H1 (cell line): Measurements from ENCODE around the gene TTC33. TPM values are rescaled to one million over a fixed set of nuclear protein-coding genes. Genes with fewer than 3 reads are reported as not detected.

Experiments used
- CTCF ChIA-PET: fragments of 300-600 bp; sonication (Branson Sonifier 250); formaldehyde crosslinking; loops from one replicate; lab custom pipeline; 2021; ENCODE audit not compliant: partially characterized antibody; lab: Charles Lee
- POLR2A ChIA-PET: fragments of 300-600 bp; sonication (Branson Sonifier 250); formaldehyde crosslinking; loops from one replicate; lab custom pipeline; 2021; ENCODE audit warnings: inconsistent platforms; ENCODE audit not compliant: partially characterized antibody; lab: Charles Lee
- DNase-seq, 2 experiments: peaks; one replicate each; pipeline versions ENCODE4 v3.0.0 to v3.0.0-alpha.2; 2010 to 2022; ENCODE audit warnings: low spot score in 2 of 2, low read depth in 1 of 2, mixed read lengths in 1 of 2
- FAIRE-seq: peaks from 2 replicates; lab custom pipeline; 2011; peaks lifted over from hg19 to GRCh38; lab: Jason Lieb, UNC
- H2AFZ ChIP-seq: 2 replicates; pipeline ENCODE4 v1.8.1; 2012; ENCODE audit warnings: low read length, inconsistent platforms
- H2AK5ac ChIP-seq: 2 replicates; pipeline ENCODE4 v1.6.1; 2013; ENCODE audit warnings: low read depth, low read length
- H2BK120ac ChIP-seq: replicated peaks from 2 replicates; pipeline ENCODE3; 2013; ENCODE audit warnings: low read depth, low read length, inconsistent platforms
- H2BK12ac ChIP-seq: 2 replicates; pipeline ENCODE4 v1.6.1; 2013; ENCODE audit warnings: low read depth, low read length
- H2BK15ac ChIP-seq: 2 replicates; pipeline ENCODE4 v1.6.1; 2013; ENCODE audit warnings: low read length
- H2BK20ac ChIP-seq: 2 replicates; pipeline ENCODE4 v1.6.1; 2013; ENCODE audit warnings: low read length
- H2BK5ac ChIP-seq: 2 replicates; pipeline ENCODE4 v1.6.1; 2013; ENCODE audit warnings: low read depth, low read length
- H3K14ac ChIP-seq: 2 replicates; pipeline ENCODE4 v1.6.1; 2013; ENCODE audit warnings: inconsistent platforms; ENCODE audit not compliant: insufficient read length
- H3K18ac ChIP-seq: 2 replicates; pipeline ENCODE4 v1.6.1; 2013; ENCODE audit warnings: low read length; ENCODE audit errors: extremely low read depth
- H3K23ac ChIP-seq: 2 replicates; pipeline ENCODE4 v1.6.1; 2013; ENCODE audit warnings: inconsistent platforms; ENCODE audit not compliant: insufficient read length
- H3K23me2 ChIP-seq: 2 replicates; pipeline ENCODE4 v1.6.1; 2013; ENCODE audit warnings: low read depth, low read length
- H3K27ac ChIP-seq: 2 replicates; pipeline ENCODE4 v1.6.1; 2011; ENCODE audit warnings: low read depth, low read length, inconsistent platforms
- H3K27me3 ChIP-seq, 4 experiments: replicated peaks in 1 of 4; 1 replicate in 1 of 4; 2 replicates in 3 of 4; pipeline versions ENCODE4 v1.6.1 to v1.8.1; 2011 to 2013; ENCODE audit warnings: low read length in 3 of 4, mild to moderate bottlenecking in 3 of 4, inconsistent platforms in 2 of 4, mixed read lengths in 2 of 4, moderate library complexity in 1 of 4; ENCODE audit not compliant: control insufficient read depth in 3 of 4, insufficient read depth in 3 of 4; ENCODE audit errors: extremely low read depth in 1 of 4
- H3K36me3 ChIP-seq, 4 experiments: 2 replicates each; pipeline versions ENCODE4 v1.6.1 to v1.8.1; 2011 to 2013; ENCODE audit warnings: mild to moderate bottlenecking in 4 of 4, low read length in 3 of 4, moderate library complexity in 2 of 4, control low read depth in 1 of 4, inconsistent platforms in 1 of 4; ENCODE audit not compliant: insufficient read depth in 4 of 4, control insufficient read depth in 2 of 4
- H3K4ac ChIP-seq: replicated peaks from 2 replicates; pipeline ENCODE3; 2013; ENCODE audit warnings: low read length, low read depth, mixed read lengths, inconsistent platforms; ENCODE audit not compliant: insufficient read length
- H3K4me1 ChIP-seq, 4 experiments: replicated peaks in 1 of 4; 1 replicate in 1 of 4; 2 replicates in 3 of 4; pipeline versions ENCODE4 v1.6.1 to v1.8.1; 2011 to 2013; ENCODE audit warnings: low read length in 3 of 4, inconsistent platforms in 2 of 4, mixed read lengths in 1 of 4; ENCODE audit not compliant: insufficient read depth in 4 of 4, control insufficient read depth in 3 of 4
- H3K4me2 ChIP-seq, 2 experiments: 2 replicates each; pipeline versions ENCODE4 v1.6.1 to v1.8.1; 2011 to 2013; ENCODE audit warnings: low read depth in 2 of 2, low read length in 2 of 2, control low read depth in 1 of 2, inconsistent platforms in 1 of 2, mild to moderate bottlenecking in 1 of 2; ENCODE audit not compliant: insufficient read depth in 1 of 2
- H3K4me3 ChIP-seq, 4 experiments: fragments of 200-600, 300-600 bp in 1 of 4; sonication (generic), shearing (Covaris generic), sonication (Bioruptor Twin) in 1 of 4; 2 replicates each; pipeline versions ENCODE4 v1.5.1 to v1.8.1; 2011 to 2016; ENCODE audit warnings: low read length in 4 of 4, low read depth in 3 of 4, control low read depth in 2 of 4, inconsistent platforms in 2 of 4, mild to moderate bottlenecking in 2 of 4, mixed read lengths in 1 of 4, moderate library complexity in 1 of 4; ENCODE audit not compliant: insufficient read depth in 2 of 4; ENCODE audit errors: extremely low read depth in 1 of 4
- H3K56ac ChIP-seq: replicated peaks from 2 replicates; pipeline ENCODE3; 2013; ENCODE audit warnings: low read depth, mild to moderate bottlenecking, mixed read lengths, low read length, inconsistent platforms; ENCODE audit not compliant: insufficient read length
- H3K79me1 ChIP-seq: 2 replicates; pipeline ENCODE4 v1.6.1; 2013; ENCODE audit warnings: low read depth, low read length, control low read depth
- H3K79me2 ChIP-seq, 2 experiments: 2 replicates each; pipeline versions ENCODE4 v1.6.1 to v1.8.1; 2012 to 2013; ENCODE audit warnings: low read length in 2 of 2, mild to moderate bottlenecking in 2 of 2, inconsistent platforms in 1 of 2; ENCODE audit not compliant: insufficient read depth in 2 of 2, control insufficient read depth in 1 of 2
- H3K9ac ChIP-seq, 4 experiments: replicated peaks in 1 of 4; 1 replicate in 1 of 4; 2 replicates in 3 of 4; pipeline versions ENCODE4 v1.6.1 to v1.8.1; 2011 to 2013; ENCODE audit warnings: low read depth in 3 of 4, low read length in 3 of 4, control low read depth in 2 of 4, mild to moderate bottlenecking in 2 of 4, moderate library complexity in 2 of 4, inconsistent platforms in 1 of 4; ENCODE audit errors: extremely low read depth in 1 of 4
- H3K9me3 ChIP-seq, 2 experiments: 2 replicates each; pipeline versions ENCODE4 v1.6.1 to v1.8.1; 2012 to 2013; ENCODE audit warnings: mild to moderate bottlenecking in 2 of 2, moderate library complexity in 2 of 2, control low read depth in 1 of 2, inconsistent platforms in 1 of 2, low read depth in 1 of 2, low read length in 1 of 2, mixed read lengths in 1 of 2; ENCODE audit not compliant: insufficient read depth in 2 of 2
- H4K20me1 ChIP-seq, 2 experiments: replicated peaks in 1 of 2; 2 replicates each; pipeline versions ENCODE3 to v1.8.1; 2011 to 2013; ENCODE audit warnings: inconsistent platforms in 2 of 2, low read length in 2 of 2, mild to moderate bottlenecking in 1 of 2; ENCODE audit not compliant: insufficient read depth in 2 of 2, control insufficient read depth in 1 of 2
- H4K5ac ChIP-seq: 2 replicates; pipeline ENCODE4 v1.6.1; 2013; ENCODE audit warnings: low read length, low read depth, mixed read lengths, inconsistent platforms; ENCODE audit not compliant: insufficient read length
- H4K8ac ChIP-seq: 2 replicates; pipeline ENCODE4 v1.8.0; 2013; ENCODE audit warnings: mild to moderate bottlenecking, moderate library complexity, low read length, inconsistent platforms; ENCODE audit not compliant: insufficient read depth; ENCODE audit errors: extremely low read depth
- H4K91ac ChIP-seq: replicated peaks from 2 replicates; pipeline ENCODE3; 2013; ENCODE audit warnings: low read length, mixed read lengths, inconsistent platforms; ENCODE audit not compliant: insufficient read length
- NANOG ChIP-seq: IDR thresholded peaks from 2 replicates; pipeline ENCODE4 v1.6.1; 2011; ENCODE audit warnings: low read length, low read depth, mild to moderate bottlenecking, inconsistent platforms; ENCODE audit not compliant: insufficient read depth, poor library complexity, severe bottlenecking
- SAP30 ChIP-seq: fragments of 300-600 bp; sonication (generic); IDR thresholded peaks from 2 replicates; pipeline ENCODE4 v1.7.1; 2012; ENCODE audit warnings: low read length, moderate library complexity, mild to moderate bottlenecking, inconsistent platforms; ENCODE audit not compliant: insufficient read depth, insufficient replicate concordance
- USF2 ChIP-seq: IDR thresholded peaks from 2 replicates; pipeline ENCODE4 v1.6.1; 2011; ENCODE audit warnings: low read length, improper control_type of control experiment
- WGBS, 2 experiments: shearing (Covaris generic) in 1 of 2; methylation state at CpG; one replicate each; pipeline versions ENCODE4 v1.1.6 to v1.1.7; 2013 to 2015; ENCODE audit warnings: low lambda C conversion rate in 2 of 2, mixed read lengths in 2 of 2, inconsistent platforms in 1 of 2, low coverage in 1 of 2, missing lambda C conversion rate in 1 of 2; ENCODE audit not compliant: insufficient replicate concordance in 2 of 2, insufficient coverage in 1 of 2, insufficient read length in 1 of 2; ENCODE audit errors: extremely low coverage in 1 of 2, missing lambda C conversion rate in 1 of 2; 5-methylcytosine and 5-hydroxymethylcytosine counted together
- polyA plus RNA-seq, 7 experiments: library from polyadenylated mRNA; depleted of rRNA in 3 of 7; stranded (reverse) in 5 of 7; unstranded in 2 of 7; fragments of >200 nt in 5 of 7; fragments of 200-250 nt in 2 of 7; gene quantifications; 1 replicate in 5 of 7; 2 replicates in 1 of 7; 4 replicates in 1 of 7; pipeline versions ENCODE4 v1.2.1 to v1.2.3, GENCODE V29; 2011 to 2013; ENCODE audit warnings: missing spikeins in 2 of 7, mixed read lengths in 2 of 7
- total RNA-seq: library from RNA; stranded (reverse); fragmentation: NEBNext Ultra II Directional; extraction: Animal tissue kit (Norgen Biotek cat#: 25700); gene quantifications from 2 replicates; pipeline ENCODE4 v1.2.1, GENCODE V29; 2021

The TTC33 gene
- total and polyA plus RNA-seq, 2 of the 8 experiments (the other 6 are each of a cell fraction or from before 2014, with no cell fraction given) = 1.2 to 12.6 TPM

GRCh38 chr5:40547994-40548575 lies 207.7 kb downstream of the TTC33 start:
- Histone ChIP-seq H2BK20ac (no peak overlapping the region), H3K4me3 (no peak overlapping the region), H3K27me3 (no peaks in the 10 kb centered on the region), H2BK12ac (no peak overlapping the region), H3K18ac (no peak overlapping the region), H3K4me1 (no peaks in the 10 kb centered on the region), H3K79me2 (no peaks in the 10 kb centered on the region), H3K14ac (no peak overlapping the region), H3K9ac (no peak overlapping the region), H4K20me1 (no peaks in the 10 kb centered on the region), H2AK5ac (no peak overlapping the region), H4K5ac (no peak overlapping the region), H2BK15ac (no peak overlapping the region), H3K4ac (no peak overlapping the region), H3K23ac (no peak overlapping the region), H3K4me2 (no peak overlapping the region), H3K36me3 (no peaks in the 10 kb centered on the region), H2BK120ac (no peak overlapping the region), H4K8ac (no peak overlapping the region), H2BK5ac (no peak overlapping the region), H4K91ac (no peak overlapping the region), H3K79me1 (no peaks in the 10 kb centered on the region), H3K27ac (no peak overlapping the region), H3K23me2 (no peaks in the 10 kb centered on the region), H3K9me3 (no peaks in the 10 kb centered on the region), H2AFZ (no peak overlapping the region), H3K56ac (no peak overlapping the region)
- TF ChIP-seq NANOG = no peak
- TF ChIP-seq SAP30 = no peak
- TF ChIP-seq USF2 = no peak
- DNase-seq (no peak), FAIRE-seq (no peak)
- ChIA-PET CTCF (interaction anchor here (0.6 to 0.8 kb wide), 2 partner anchors 10 to 268 kb away, joined by 3 read pairs; no protein-coding TSS in a partner anchor), POLR2A (no interaction called here)
- WGBS, 2 experiments = 86% methylated on average over 3 of the region's 3 CpGs; no CpG with 5 or more reads in 1 of the 2 experiments
